B cell (primary cell): ENCODE measurements around the gene BROX. TPM values are rescaled to one million over a fixed set of nuclear protein-coding genes. Genes with fewer than 3 reads are reported as not detected.

Source experiments
- ATAC-seq: fragments of 200-7000 bp; cut with Tn5 transposase; one replicate; pipeline ENCODE4 v1.10.0; 2021; ENCODE audit warnings: low read depth, mild to moderate bottlenecking, moderate number of reproducible peaks, moderate library complexity
- CTCF ChIA-PET: fragments of 350-600 bp; sonication (Branson Sonifier 250); formaldehyde crosslinking; loops from one replicate; lab custom pipeline; 2021; ENCODE audit warnings: antibody characterized with exemption, inconsistent platforms; lab: Charles Lee
- POLR2A ChIA-PET: fragments of 350-600 bp; sonication (Branson Sonifier 250); formaldehyde crosslinking; loops from one replicate; lab custom pipeline; 2021; ENCODE audit warnings: antibody characterized with exemption; lab: Charles Lee
- DNase-seq: peaks from one replicate; pipeline ENCODE4 v3.0.0; 2013
- H2AFZ ChIP-seq: 2 replicates; pipeline ENCODE4 v1.6.1; 2012; ENCODE audit warnings: mild to moderate bottlenecking, low read depth, low read length; ENCODE audit not compliant: insufficient read depth, poor library complexity, severe bottlenecking
- H3K27ac ChIP-seq, 2 donors: 1 replicate in 1 of 2; 2 replicates in 1 of 2; pipeline ENCODE4 v1.5.1; 2012 to 2013; ENCODE audit warnings: low read length in 2 of 2, mild to moderate bottlenecking in 2 of 2, moderate library complexity in 1 of 2
- H3K27me3 ChIP-seq, 4 experiments: fragments of 200-600 bp in 1 of 4; sonication (generic) in 1 of 4; replicated peaks in 1 of 4; 1 replicate in 2 of 4; 2 replicates in 2 of 4; pipeline versions ENCODE4 v1.6.1 to v1.7.0; 2013 to 2016; ENCODE audit warnings: low read length in 3 of 4, mild to moderate bottlenecking in 2 of 4, mixed read lengths in 1 of 4, moderate library complexity in 1 of 4; ENCODE audit not compliant: insufficient read depth in 4 of 4, control insufficient read depth in 3 of 4; ENCODE audit errors: control extremely low read depth in 1 of 4
- H3K36me3 ChIP-seq, 2 experiments: replicated peaks in 1 of 2; 1 replicate in 1 of 2; 2 replicates in 1 of 2; pipeline versions ENCODE4 v1.6.1 to v1.7.1; 2013; ENCODE audit warnings: low read length in 1 of 2; ENCODE audit not compliant: insufficient read depth in 2 of 2, control insufficient read depth in 1 of 2; ENCODE audit errors: control extremely low read depth in 1 of 2, extremely low read depth in 1 of 2
- H3K4me1 ChIP-seq, 2 donors: fragments of 200-600 bp in 1 of 2; sonication (generic) in 1 of 2; 1 replicate in 1 of 2; 2 replicates in 1 of 2; pipeline versions ENCODE4 v1.5.1 to v1.6.1; 2013 to 2017; ENCODE audit warnings: low read length in 2 of 2; ENCODE audit not compliant: control insufficient read depth in 2 of 2, insufficient read depth in 2 of 2
- H3K4me2 ChIP-seq: replicated peaks from 2 replicates; pipeline ENCODE3; 2012; ENCODE audit warnings: mild to moderate bottlenecking, low read depth, low read length; ENCODE audit not compliant: poor library complexity, severe bottlenecking
- H3K4me3 ChIP-seq, 5 experiments: fragments of 200-600 bp in 1 of 5; sonication (generic) in 1 of 5; 1 replicate in 3 of 5; 2 replicates in 2 of 5; pipeline versions ENCODE4 v1.5.1 to v1.7.0; 2011 to 2016; ENCODE audit warnings: low read length in 4 of 5, mild to moderate bottlenecking in 4 of 5, low read depth in 2 of 5, control low read depth in 1 of 5, moderate library complexity in 1 of 5; ENCODE audit not compliant: insufficient read depth in 1 of 5; ENCODE audit errors: control extremely low read depth in 1 of 5, extremely low read depth in 1 of 5
- H3K79me2 ChIP-seq: fragments of 200-600 bp; sonication (generic); one replicate; pipeline ENCODE4 v1.6.0; 2016; ENCODE audit warnings: low read length; ENCODE audit not compliant: control insufficient read depth, insufficient read depth
- H3K9ac ChIP-seq: fragments of 200-600 bp; sonication (generic); 2 replicates; pipeline ENCODE4 v1.6.1; 2017; ENCODE audit warnings: mild to moderate bottlenecking, low read length, moderate library complexity
- H3K9me3 ChIP-seq, 3 donors: one replicate each; pipeline versions ENCODE4 v1.6.1 to v1.7.1; 2013; ENCODE audit warnings: low read length in 2 of 3; ENCODE audit not compliant: control insufficient read depth in 2 of 3, insufficient read depth in 1 of 3; ENCODE audit errors: control extremely low read depth in 1 of 3
- H4K20me1 ChIP-seq: 2 replicates; pipeline ENCODE4 v1.6.0; 2012; ENCODE audit warnings: mild to moderate bottlenecking, low read length; ENCODE audit not compliant: insufficient read depth, control insufficient read depth, poor library complexity, severe bottlenecking
- H3K27ac Mint-ChIP-seq: one replicate; pipeline ENCODE4 v1.8.0; 2021; ENCODE audit warnings: mixed read lengths
- H3K27me3 Mint-ChIP-seq: one replicate; pipeline ENCODE4 v1.8.0; 2021; ENCODE audit warnings: mixed read lengths
- H3K4me1 Mint-ChIP-seq: one replicate; pipeline ENCODE4 v1.8.0; 2021; ENCODE audit warnings: mixed read lengths
- H3K4me3 Mint-ChIP-seq: one replicate; pipeline ENCODE4 v1.8.0; 2021; ENCODE audit warnings: mixed read lengths
- H3K9me3 Mint-ChIP-seq: one replicate; pipeline ENCODE4 v1.8.0; 2022; ENCODE audit warnings: mixed read lengths; ENCODE audit not compliant: insufficient read depth
- EZH2 ChIP-seq: IDR thresholded peaks from 2 replicates; pipeline ENCODE4 v1.6.1; 2012; ENCODE audit warnings: borderline replicate concordance, low read depth, mild to moderate bottlenecking, moderate library complexity, low read length; ENCODE audit not compliant: insufficient read depth, poor library complexity, severe bottlenecking
- WGBS: methylation state at CpG from one replicate; pipeline ENCODE4 v1.1.5; 2013; ENCODE audit warnings: missing lambda C conversion rate; ENCODE audit not compliant: insufficient coverage; 5-methylcytosine and 5-hydroxymethylcytosine counted together
- intact Hi-C: fragments of 100-400 bp; cut with micrococcal nuclease; formaldehyde crosslinking; loops from one replicate; pipeline ENCODE4 v1.10.0; 2022
- polyA plus RNA-seq: library from polyadenylated mRNA; depleted of rRNA; stranded (reverse); fragments of >200 nt; gene quantifications from 2 replicates; pipeline ENCODE4 v1.2.3, GENCODE V29; 2012
- total RNA-seq, 2 donors: library from RNA; stranded (reverse); fragments of 120-200 nt in 1 of 2; gene quantifications; 1 replicate in 1 of 2; 2 replicates in 1 of 2; pipeline versions ENCODE4 v1.2.3 to v1.2.4, GENCODE V29; 2013 to 2022
- TF ChIP-seq, protein P1 (sequence below): fragments of 200-600 bp; IDR thresholded peaks from one replicate; pipeline ENCODE4 v1.8.0; 2022; ENCODE audit warnings: antibody characterized with exemption, mild to moderate bottlenecking

Gene BROX
- total and polyA plus RNA-seq, 2 donors (not counting 1 experiment from before 2014, with no cell fraction given) = 8.7 to 57.8 TPM

DNA sequence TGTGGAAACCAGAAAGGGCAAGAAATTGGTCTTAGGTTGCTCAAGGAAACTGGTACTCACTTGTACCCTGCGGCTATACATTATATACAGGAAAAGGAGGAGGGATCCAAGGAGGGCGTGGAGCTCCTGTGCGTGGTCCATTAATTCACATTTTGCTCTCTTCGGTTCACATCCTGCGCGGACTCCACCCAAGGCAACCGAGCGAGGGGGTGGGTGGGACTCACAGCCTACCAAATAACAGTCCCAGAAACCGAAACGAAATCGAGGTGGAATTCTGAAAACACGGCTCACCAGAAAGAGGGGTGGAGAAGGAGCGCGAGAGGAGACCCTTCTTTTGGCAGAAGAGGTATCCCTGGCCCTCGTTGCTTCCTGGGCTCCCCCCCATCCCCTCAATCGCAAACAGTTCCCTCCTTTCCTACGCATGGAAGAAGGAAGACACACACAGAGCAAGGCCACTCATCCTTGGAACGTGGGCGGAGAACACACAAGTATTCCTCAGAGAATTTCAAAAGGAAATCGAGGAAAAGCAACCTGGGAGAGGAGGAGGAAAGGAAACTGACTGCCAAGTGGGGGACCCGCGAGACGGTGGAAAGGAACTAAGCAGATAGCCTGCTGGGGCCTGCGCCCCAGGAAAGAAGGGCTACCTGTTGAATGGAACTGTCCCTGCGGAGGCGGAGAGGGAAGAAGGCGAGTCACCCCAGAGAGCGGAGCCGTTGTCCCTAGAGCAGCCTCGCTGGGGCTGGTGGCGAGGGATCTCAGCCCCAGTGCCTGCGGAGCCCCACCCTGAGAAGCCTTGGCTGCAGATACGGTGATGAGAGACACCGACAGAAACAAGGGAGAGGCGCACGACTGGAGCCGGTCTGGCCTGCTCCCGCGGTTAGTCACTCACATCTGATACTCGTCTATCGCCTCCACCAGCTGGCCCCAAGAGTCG lies 778 bp upstream of the BROX start:
- H3K4me1 ChIP-seq = peaks cover 31 to 39% of the 10 kb centered on the region in 2 donors
- peak overlapping the region; percentile 73 for H3K4me2 ChIP-seq
- Mint-ChIP-seq H3K27ac (peak overlapping the region; percentile 100), H3K4me3 (peak overlapping the region; percentile 97), H3K27me3 (no peaks in the 10 kb centered on the region), H3K9me3 (no peaks in the 10 kb centered on the region), H3K4me1 (peaks cover 52% of the 10 kb centered on the region)
- DNase-seq (peak; percentile 74), ATAC-seq (peak; percentile 6)
- peak overlapping the region; percentile 86 for H3K9ac ChIP-seq
- intact Hi-C loops = loop anchor here (1.0 to 5.0 kb wide), 4 partner anchors 34 to 1645 kb away; partner anchors contain the start of genes CNIH4 and DUSP10
- H3K9me3 ChIP-seq = no peaks in the 10 kb centered on the region
- peaks cover 2 to 25% of the 10 kb centered on the region in 2 experiments for H3K36me3 ChIP-seq
- H3K27ac ChIP-seq = peak overlapping the region; percentile 67 to 79
- POLR2A ChIA-PET = interaction anchor here (1.0 to 3.8 kb wide), 4 partner anchors 20 to 104 kb away, joined by 3 to 50 read pairs (median 8); no protein-coding TSS in a partner anchor
- no peaks in the 10 kb centered on the region for H3K27me3 ChIP-seq
- under 1% methylated on average over 21 of the region's 42 CpGs for WGBS
- H3K79me2 ChIP-seq = peaks cover 74% of the 10 kb centered on the region
- peaks cover 37% of the 10 kb centered on the region for H4K20me1 ChIP-seq
- CTCF ChIA-PET = interaction anchor here (0.6 to 2.4 kb wide), 7 partner anchors 25 to 379 kb away, joined by 3 to 17 read pairs (median 6); partner anchors contain the start of gene FAM177B
- H3K4me3 ChIP-seq = peak overlapping the region; percentile 70 to 97 (median 81)
- H2AFZ ChIP-seq = peak overlapping the region; percentile 74
- TF ChIP-seq, protein P1, sequence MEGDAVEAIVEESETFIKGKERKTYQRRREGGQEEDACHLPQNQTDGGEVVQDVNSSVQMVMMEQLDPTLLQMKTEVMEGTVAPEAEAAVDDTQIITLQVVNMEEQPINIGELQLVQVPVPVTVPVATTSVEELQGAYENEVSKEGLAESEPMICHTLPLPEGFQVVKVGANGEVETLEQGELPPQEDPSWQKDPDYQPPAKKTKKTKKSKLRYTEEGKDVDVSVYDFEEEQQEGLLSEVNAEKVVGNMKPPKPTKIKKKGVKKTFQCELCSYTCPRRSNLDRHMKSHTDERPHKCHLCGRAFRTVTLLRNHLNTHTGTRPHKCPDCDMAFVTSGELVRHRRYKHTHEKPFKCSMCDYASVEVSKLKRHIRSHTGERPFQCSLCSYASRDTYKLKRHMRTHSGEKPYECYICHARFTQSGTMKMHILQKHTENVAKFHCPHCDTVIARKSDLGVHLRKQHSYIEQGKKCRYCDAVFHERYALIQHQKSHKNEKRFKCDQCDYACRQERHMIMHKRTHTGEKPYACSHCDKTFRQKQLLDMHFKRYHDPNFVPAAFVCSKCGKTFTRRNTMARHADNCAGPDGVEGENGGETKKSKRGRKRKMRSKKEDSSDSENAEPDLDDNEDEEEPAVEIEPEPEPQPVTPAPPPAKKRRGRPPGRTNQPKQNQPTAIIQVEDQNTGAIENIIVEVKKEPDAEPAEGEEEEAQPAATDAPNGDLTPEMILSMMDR = no peak
- no peak for TF ChIP-seq EZH2
